Stomach smooth muscle (tissue), 2 donors: ENCODE measurements around the gene PRCP.

Experiments used
- H3K27ac ChIP-seq: one replicate; pipeline ENCODE4 v1.7.0; 2013; ENCODE audit warnings: mild to moderate bottlenecking, low read length, inconsistent platforms
- H3K27me3 ChIP-seq, 2 donors: one replicate each; pipeline ENCODE4 v1.7.0; 2013; ENCODE audit warnings: low read length in 2 of 2; ENCODE audit not compliant: insufficient read depth in 2 of 2, control insufficient read depth in 1 of 2
- H3K36me3 ChIP-seq, 2 donors: one replicate each; pipeline ENCODE4 v1.7.0; 2013; ENCODE audit warnings: low read length in 2 of 2; ENCODE audit not compliant: control insufficient read depth in 2 of 2, insufficient read depth in 2 of 2
- H3K4me1 ChIP-seq: one replicate; pipeline ENCODE4 v1.7.0; 2013; ENCODE audit warnings: low read length; ENCODE audit not compliant: control insufficient read depth, insufficient read depth
- H3K4me3 ChIP-seq, 2 donors: one replicate each; pipeline ENCODE4 v1.7.0; 2013; ENCODE audit warnings: low read length in 2 of 2
- H3K9ac ChIP-seq, 2 donors: one replicate each; pipeline ENCODE4 v1.7.0; 2013; ENCODE audit warnings: low read length in 2 of 2, mild to moderate bottlenecking in 1 of 2
- H3K9me3 ChIP-seq, 2 donors: one replicate each; pipeline ENCODE4 v1.7.0; 2013; ENCODE audit warnings: low read length in 2 of 2; ENCODE audit not compliant: control insufficient read depth in 2 of 2
- donor health status: healthy.
- donor health status: Pancreatic carcinoma.

The PRCP gene

GRCh38 chr11:82896183-82896582 is 4.0 kb downstream of the PRCP start:
- no peaks in the 10 kb centered on the region for H3K9me3 ChIP-seq
- H3K9ac ChIP-seq, result no peak overlapping the region
- no peak overlapping the region for H3K27ac ChIP-seq
- no peaks in the 10 kb centered on the region for H3K27me3 ChIP-seq
- no peak overlapping the region for H3K4me3 ChIP-seq
- H3K4me1 ChIP-seq, result peaks cover 13% of the 10 kb centered on the region
- no peaks in the 10 kb centered on the region for H3K36me3 ChIP-seq

GRCh38 chr11:82895437-82896091 is 4.7 kb downstream of the PRCP start:
- Histone ChIP-seq H3K9ac (no peak overlapping the region), H3K27me3 (no peaks in the 10 kb centered on the region), H3K27ac (no peak overlapping the region), H3K9me3 (no peaks in the 10 kb centered on the region), H3K36me3 (no peaks in the 10 kb centered on the region), H3K4me3 (no peak overlapping the region), H3K4me1 (peaks cover 13% of the 10 kb centered on the region)

GRCh38 chr11:82892611-82893169 is 7.5 kb downstream of the PRCP start:
- no peak overlapping the region for H3K9ac ChIP-seq
- H3K27ac ChIP-seq, result no peak overlapping the region
- no peaks in the 10 kb centered on the region for H3K4me1 ChIP-seq
- no peaks in the 10 kb centered on the region for H3K36me3 ChIP-seq
- H3K9me3 ChIP-seq, result no peaks in the 10 kb centered on the region
- H3K27me3 ChIP-seq, result no peaks in the 10 kb centered on the region
- no peak overlapping the region for H3K4me3 ChIP-seq

- no peaks in the 10 kb centered on the region for H3K4me1 ChIP-seq
Observed at GRCh38 chr11:82890936-82891335, 9.3 kb downstream of the PRCP start.

GRCh38 chr11:82890002-82890341 is 10.3 kb downstream of the PRCP start:
- no peak overlapping the region for H3K4me3 ChIP-seq
- H3K36me3 ChIP-seq, result no peaks in the 10 kb centered on the region
- no peaks in the 10 kb centered on the region for H3K27me3 ChIP-seq
- no peak overlapping the region for H3K27ac ChIP-seq
- no peaks in the 10 kb centered on the region for H3K9me3 ChIP-seq
- no peak overlapping the region for H3K9ac ChIP-seq
- H3K4me1 ChIP-seq, result no peaks in the 10 kb centered on the region

More at GRCh38 chr11:82890936-82891335, 9.3 kb downstream of the PRCP start:
- Histone ChIP-seq H3K27me3 (no peaks in the 10 kb centered on the region), H3K27ac (no peak overlapping the region), H3K9ac (no peak overlapping the region), H3K4me3 (no peak overlapping the region), H3K9me3 (no peaks in the 10 kb centered on the region), H3K36me3 (no peaks in the 10 kb centered on the region)

- no peak overlapping the region for H3K27ac ChIP-seq
- no peaks in the 10 kb centered on the region for H3K9me3 ChIP-seq
- no peaks in the 10 kb centered on the region for H3K27me3 ChIP-seq
- H3K4me3 ChIP-seq, result no peak overlapping the region
- H3K36me3 ChIP-seq, result no peaks in the 10 kb centered on the region
- no peak overlapping the region for H3K9ac ChIP-seq
- H3K4me1 ChIP-seq, result no peaks in the 10 kb centered on the region
Observed at GRCh38 chr11:82889133-82890001, 10.9 kb downstream of the PRCP start.

- H3K4me3 ChIP-seq, result no peak overlapping the region
- H3K27ac ChIP-seq, result no peak overlapping the region
- no peaks in the 10 kb centered on the region for H3K4me1 ChIP-seq
- H3K36me3 ChIP-seq, result no peaks in the 10 kb centered on the region
- H3K9ac ChIP-seq, result no peak overlapping the region
- H3K27me3 ChIP-seq, result no peaks in the 10 kb centered on the region
- peaks cover 0 to 3% of the 10 kb centered on the region in 2 donors for H3K9me3 ChIP-seq
Observed at GRCh38 chr11:82883853-82884252, 16.4 kb downstream of the PRCP start.

GRCh38 chr11:82874646-82875523 is 25.3 kb downstream of the PRCP start:
- no peak overlapping the region for H3K9ac ChIP-seq
- no peak overlapping the region for H3K4me3 ChIP-seq
- H3K27ac ChIP-seq, result no peak overlapping the region
- H3K27me3 ChIP-seq, result no peaks in the 10 kb centered on the region
- H3K9me3 ChIP-seq, result no peaks in the 10 kb centered on the region
- H3K36me3 ChIP-seq, result no peaks in the 10 kb centered on the region
- H3K4me1 ChIP-seq, result no peaks in the 10 kb centered on the region

- Histone ChIP-seq H3K27me3 (no peaks in the 10 kb centered on the region), H3K9ac (no peak overlapping the region), H3K4me1 (no peaks in the 10 kb centered on the region), H3K4me3 (no peak overlapping the region), H3K36me3 (no peaks in the 10 kb centered on the region), H3K27ac (no peak overlapping the region), H3K9me3 (no peaks in the 10 kb centered on the region)
Observed at GRCh38 chr11:82873919-82874333, 26.3 kb downstream of the PRCP start.

GRCh38 chr11:82872377-82873150 is 27.7 kb downstream of the PRCP start:
- no peak overlapping the region for H3K27ac ChIP-seq
- H3K9ac ChIP-seq, result no peak overlapping the region
- no peak overlapping the region for H3K4me3 ChIP-seq
- H3K9me3 ChIP-seq, result no peaks in the 10 kb centered on the region
- H3K4me1 ChIP-seq, result no peaks in the 10 kb centered on the region
- H3K27me3 ChIP-seq, result no peaks in the 10 kb centered on the region
- no peaks in the 10 kb centered on the region for H3K36me3 ChIP-seq
